OCI-LY3 (cell line): ENCODE data around the gene KRCC1.
"Not testable (repeated sequence)": the region's sequence is repeated elsewhere in the genome, so short reads cannot be mapped to it uniquely, and the experiment has no call there.

Source experiments
- H2AFZ ChIP-seq: fragments of 200-600, 300-600 bp; shearing (Covaris generic); 2 replicates; pipeline ENCODE4 v1.6.0; 2014; ENCODE audit warnings: antibody characterized with exemption, low read depth, low read length
- H3K27ac ChIP-seq: fragments of 200-600, 300-600 bp; sonication (generic); 2 replicates; pipeline ENCODE4 v1.5.1; 2014; ENCODE audit warnings: mild to moderate bottlenecking, low read length, moderate library complexity, mixed read lengths
- H3K27me3 ChIP-seq: fragments of 200-600, 300-600 bp; sonication (generic); 2 replicates; pipeline ENCODE4 v1.6.1; 2014; ENCODE audit warnings: low read depth, low read length, mixed read lengths
- H3K36me3 ChIP-seq: fragments of 200-600, 300-600 bp; sonication (generic); replicated peaks from 2 replicates; pipeline ENCODE3; 2014; ENCODE audit warnings: low read depth, low read length, mixed read lengths
- H3K4me1 ChIP-seq: fragments of 300-600, 200-600 bp; sonication (generic); 2 replicates; pipeline ENCODE4 v1.6.1; 2014; ENCODE audit warnings: low read length, mixed read lengths
- H3K4me2 ChIP-seq: fragments of 200-600, 300-600 bp; sonication (generic); 2 replicates; pipeline ENCODE4 v1.6.1; 2014; ENCODE audit warnings: low read length, mixed read lengths
- H3K4me3 ChIP-seq: fragments of 300-600, 200-600 bp; sonication (generic); 2 replicates; pipeline ENCODE4 v1.5.1; 2014; ENCODE audit warnings: antibody characterized with exemption, mild to moderate bottlenecking, low read length, moderate library complexity
- H3K79me2 ChIP-seq: fragments of 300-600, 200-600 bp; shearing (Covaris generic); 2 replicates; pipeline ENCODE4 v1.6.1; 2014; ENCODE audit warnings: mild to moderate bottlenecking, low read length, mixed read lengths
- H3K9ac ChIP-seq: fragments of 300-600, 200-600 bp; shearing (Covaris generic); 2 replicates; pipeline ENCODE4 v1.6.0; 2014; ENCODE audit warnings: mild to moderate bottlenecking, low read length, moderate library complexity
- H3K9me3 ChIP-seq: fragments of 200-600, 300-600 bp; shearing (Covaris generic); 2 replicates; pipeline ENCODE4 v1.6.1; 2014; ENCODE audit warnings: low read length, mixed read lengths; ENCODE audit not compliant: insufficient read depth
- H4K20me1 ChIP-seq: fragments of 200-600, 300-600 bp; sonication (generic); 2 replicates; pipeline ENCODE4 v1.6.1; 2016; ENCODE audit warnings: low read length, mixed read lengths; ENCODE audit not compliant: insufficient read depth
- CTCF ChIP-seq: fragments of 200-600, 300-600 bp; sonication (generic); IDR thresholded peaks from 2 replicates; pipeline ENCODE4 v1.5.1; 2014; ENCODE audit warnings: antibody characterized with exemption, low read length, low read depth
- EZH2phosphoT487 ChIP-seq: fragments of 200-600 bp; shearing (Covaris generic); IDR thresholded peaks from 2 replicates; pipeline ENCODE4 v1.6.1; 2018; ENCODE audit warnings: antibody characterized with exemption, mixed run types, low read depth

KRCC1 gene

DNA sequence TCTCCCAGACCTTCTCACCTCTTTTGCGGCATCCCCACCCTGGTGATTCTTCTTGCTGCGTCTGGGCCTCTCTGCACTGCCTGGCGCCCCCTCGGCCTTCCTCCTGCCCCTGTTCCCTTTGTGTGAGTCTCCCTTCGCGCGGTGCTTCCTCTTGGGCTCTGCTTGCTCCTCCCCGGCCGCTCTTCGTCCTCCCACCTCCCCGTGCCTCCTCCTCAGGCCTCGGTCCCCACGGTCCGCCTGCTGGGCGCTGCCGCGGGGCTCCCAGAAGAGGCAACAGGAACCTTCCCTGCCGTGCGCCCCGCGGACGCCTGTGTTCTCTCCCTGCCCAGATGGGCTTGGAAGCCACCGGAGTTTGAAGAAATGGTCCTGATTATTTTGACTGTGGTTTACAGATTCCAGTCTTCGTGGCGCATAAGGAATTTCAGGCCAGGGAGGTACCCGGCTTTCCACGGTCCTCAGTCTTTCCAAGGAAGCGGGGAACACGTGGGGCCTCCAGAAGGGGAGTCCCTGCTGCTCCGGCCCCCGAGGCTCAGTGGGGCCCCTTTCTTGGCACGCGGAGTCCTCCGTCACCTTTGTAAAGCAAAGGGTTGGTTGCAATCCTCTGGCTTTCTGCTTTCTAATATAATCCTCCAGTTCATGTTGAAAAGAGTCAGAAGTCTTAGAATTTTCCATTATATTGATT lies 52.4 kb downstream of the KRCC1 start:
- peaks cover 5% of the 10 kb centered on the region for H3K4me1 ChIP-seq
- H2AFZ ChIP-seq = no peak overlapping the region
- no peak overlapping the region for H3K27ac ChIP-seq
- no peaks in the 10 kb centered on the region for H4K20me1 ChIP-seq
- no peaks in the 10 kb centered on the region for H3K79me2 ChIP-seq
- H3K4me3 ChIP-seq = no peak overlapping the region
- H3K4me2 ChIP-seq = no peak overlapping the region
- H3K27me3 ChIP-seq = no peaks in the 10 kb centered on the region
- no peak for TF ChIP-seq EZH2phosphoT487
- no peaks in the 10 kb centered on the region for H3K9me3 ChIP-seq
- H3K9ac ChIP-seq = no peak overlapping the region
- H3K36me3 ChIP-seq = no peaks in the 10 kb centered on the region

GRCh38 chr2:88002359-88002707 lies 53.2 kb downstream of the KRCC1 start:
- Histone ChIP-seq H3K36me3 (no peaks in the 10 kb centered on the region), H3K9ac (no peak overlapping the region), H3K4me1 (peaks cover 5% of the 10 kb centered on the region), H3K9me3 (no peaks in the 10 kb centered on the region), H4K20me1 (no peaks in the 10 kb centered on the region), H3K27ac (no peak overlapping the region), H3K4me2 (no peak overlapping the region), H3K79me2 (no peaks in the 10 kb centered on the region), H2AFZ (no peak overlapping the region), H3K27me3 (no peaks in the 10 kb centered on the region), H3K4me3 (no peak overlapping the region)
- TF ChIP-seq EZH2phosphoT487 (no peak), CTCF (no peak)

DNA sequence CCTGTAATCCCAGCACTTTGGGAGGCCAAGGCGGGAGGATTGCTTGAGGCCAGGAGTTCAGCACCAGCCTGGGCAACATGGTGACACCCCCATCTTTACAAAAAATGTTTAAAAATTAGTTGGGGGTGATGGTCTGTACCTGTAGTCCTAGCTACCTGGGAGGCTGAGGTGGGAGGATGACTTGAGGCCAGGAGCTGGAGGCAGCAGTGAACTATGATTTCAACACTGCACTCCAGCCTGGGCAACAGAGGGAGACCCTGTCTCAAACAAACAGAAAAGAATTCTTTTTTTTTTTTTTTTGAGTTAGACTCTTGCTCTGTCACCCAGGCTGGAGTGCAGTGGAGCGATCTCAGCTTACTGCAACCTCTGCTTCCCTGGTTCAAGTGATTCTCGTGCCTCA lies 55.1 kb downstream of the KRCC1 start:
- H3K4me3 ChIP-seq, H2AFZ ChIP-seq, H3K4me1 ChIP-seq, H3K4me2 ChIP-seq, H4K20me1 ChIP-seq, H3K36me3 ChIP-seq, H3K79me2 ChIP-seq, H3K9me3 ChIP-seq, H3K27ac ChIP-seq, H3K9ac ChIP-seq, H3K27me3 ChIP-seq: not testable (repeated sequence)

DNA sequence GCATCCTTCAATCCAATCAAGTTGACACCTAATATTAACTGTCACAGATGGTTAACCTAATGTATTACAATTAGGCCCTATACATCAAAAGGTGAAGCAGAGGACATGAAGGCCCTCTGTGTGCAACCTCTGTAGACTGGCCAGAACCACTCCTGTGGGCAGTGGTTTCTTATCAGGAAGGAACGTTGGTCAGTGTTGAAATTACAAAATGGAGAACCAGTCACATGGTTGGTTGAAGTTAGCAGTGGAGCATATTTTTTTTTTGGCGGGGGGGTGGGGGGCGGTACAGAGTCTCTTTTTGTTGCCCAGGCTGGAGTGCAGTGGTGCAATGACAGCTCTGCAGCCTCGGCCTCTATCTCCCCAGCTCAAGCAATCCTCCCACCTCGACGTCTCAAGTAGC lies 59.0 kb downstream of the KRCC1 start:
- H4K20me1 ChIP-seq = no peaks in the 10 kb centered on the region
- H3K27ac ChIP-seq = no peak overlapping the region
- no peaks in the 10 kb centered on the region for H3K27me3 ChIP-seq
- no peak overlapping the region for H3K9ac ChIP-seq
- TF ChIP-seq EZH2phosphoT487 (no peak), CTCF (no peak)
- H3K9me3 ChIP-seq = no peaks in the 10 kb centered on the region
- H3K79me2 ChIP-seq = no peaks in the 10 kb centered on the region
- no peak overlapping the region for H3K4me3 ChIP-seq
- peaks cover 4% of the 10 kb centered on the region for H3K4me1 ChIP-seq
- H3K36me3 ChIP-seq = no peaks in the 10 kb centered on the region
- H3K4me2 ChIP-seq = no peak overlapping the region
- H2AFZ ChIP-seq = no peak overlapping the region

GRCh38 chr2:87995756-87996155 lies 59.8 kb downstream of the KRCC1 start:
- no peaks in the 10 kb centered on the region for H3K27me3 ChIP-seq
- no peak overlapping the region for H3K4me3 ChIP-seq
- no peak overlapping the region for H2AFZ ChIP-seq
- no peak for TF ChIP-seq CTCF
- H3K27ac ChIP-seq = no peak overlapping the region
- no peaks in the 10 kb centered on the region for H4K20me1 ChIP-seq
- H3K9me3 ChIP-seq = no peaks in the 10 kb centered on the region
- H3K79me2 ChIP-seq = no peaks in the 10 kb centered on the region
- no peak overlapping the region for H3K4me2 ChIP-seq
- no peaks in the 10 kb centered on the region for H3K36me3 ChIP-seq
- no peak overlapping the region for H3K9ac ChIP-seq
- H3K4me1 ChIP-seq = no peaks in the 10 kb centered on the region

GRCh38 chr2:87994304-87994850 lies 61.2 kb downstream of the KRCC1 start:
- H3K4me2 ChIP-seq, H4K20me1 ChIP-seq, H3K27me3 ChIP-seq, H3K79me2 ChIP-seq, H3K9ac ChIP-seq, H3K4me1 ChIP-seq, H3K36me3 ChIP-seq, H3K27ac ChIP-seq, H3K4me3 ChIP-seq, H3K9me3 ChIP-seq, H2AFZ ChIP-seq: not testable (repeated sequence)

DNA sequence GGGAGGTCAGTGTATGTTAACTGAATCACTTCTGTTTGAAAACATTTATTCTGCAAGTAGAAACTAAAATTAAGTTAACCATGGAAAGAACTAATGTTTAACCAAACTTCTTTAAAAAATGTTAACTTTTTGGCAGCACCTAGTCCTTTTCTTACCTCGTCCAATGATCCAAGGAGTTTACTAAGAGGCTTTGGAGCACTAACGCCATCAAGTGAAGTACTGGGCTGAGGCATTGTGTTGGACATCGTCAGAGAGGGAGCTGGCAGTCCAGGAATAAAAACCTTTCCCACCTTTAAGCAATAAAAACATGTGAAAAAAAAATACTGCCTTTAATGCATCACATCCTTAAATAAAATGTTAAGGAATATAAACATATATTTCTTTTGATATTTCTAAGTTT lies 63.0 kb downstream of the KRCC1 start:
- H4K20me1 ChIP-seq, H3K27me3 ChIP-seq, H3K9ac ChIP-seq, H2AFZ ChIP-seq, H3K9me3 ChIP-seq, H3K4me2 ChIP-seq, H3K4me3 ChIP-seq, H3K4me1 ChIP-seq, H3K79me2 ChIP-seq, H3K27ac ChIP-seq, H3K36me3 ChIP-seq: not testable (repeated sequence)
